SU-DHL-6 (cell line): ENCODE results near the gene CTPS1.

Experiments
- H2AFZ ChIP-seq: fragments of 200-600 bp; sonication (generic); 2 replicates; pipeline ENCODE4 v1.6.1; 2014; ENCODE audit warnings: low read depth, mild to moderate bottlenecking, moderate library complexity, mixed read lengths, antibody characterized with exemption, low read length; ENCODE audit not compliant: severe bottlenecking
- H3F3A ChIP-seq: fragments of 200-600 bp; shearing (Covaris generic); 2 replicates; pipeline ENCODE4 v1.6.0; 2016; ENCODE audit warnings: antibody characterized with exemption, mild to moderate bottlenecking; ENCODE audit not compliant: insufficient read depth
- H3K27ac ChIP-seq: fragments of 200-600 bp; sonication (generic); 2 replicates; pipeline ENCODE4 v1.5.1; 2016; ENCODE audit warnings: low read depth, mild to moderate bottlenecking, low read length, moderate library complexity, mixed read lengths
- H3K27me3 ChIP-seq: fragments of 200-600 bp; sonication (generic), shearing (Covaris generic); 2 replicates; pipeline ENCODE4 v1.6.0; 2014; ENCODE audit warnings: mild to moderate bottlenecking, low read length
- H3K36me3 ChIP-seq: fragments of 200-600 bp; sonication (generic); 2 replicates; pipeline ENCODE4 v1.6.1; 2014; ENCODE audit warnings: mild to moderate bottlenecking, low read length, mixed read lengths
- H3K4me2 ChIP-seq: fragments of 300-600, 200-600 bp; shearing (Covaris generic), sonication (generic); 2 replicates; pipeline ENCODE4 v1.6.0; 2014; ENCODE audit warnings: low read length, low read depth, mild to moderate bottlenecking; ENCODE audit not compliant: poor library complexity, severe bottlenecking
- H3K4me3 ChIP-seq: fragments of 200-600 bp; sonication (generic); 2 replicates; pipeline ENCODE4 v1.5.1; 2014; ENCODE audit warnings: antibody characterized with exemption, low read length, mild to moderate bottlenecking, mixed read lengths; ENCODE audit not compliant: insufficient read depth, poor library complexity, severe bottlenecking
- H3K79me2 ChIP-seq: fragments of 200-600 bp; sonication (generic); 2 replicates; pipeline ENCODE4 v1.6.1; 2014; ENCODE audit warnings: mild to moderate bottlenecking, low read length, moderate library complexity; ENCODE audit not compliant: insufficient read depth
- H3K9ac ChIP-seq: fragments of 200-600 bp; sonication (generic); 2 replicates; pipeline ENCODE4 v1.7.0; 2014; ENCODE audit warnings: mild to moderate bottlenecking, low read length
- H3K9me2 ChIP-seq: fragments of 200-600 bp; sonication (generic); replicated peaks from 2 replicates; pipeline ENCODE4 v1.6.1; 2014; ENCODE audit warnings: low read length; ENCODE audit not compliant: insufficient read depth
- H3K9me3 ChIP-seq: fragments of 200-600 bp; sonication (generic); 2 replicates; pipeline ENCODE4 v1.6.1; 2014; ENCODE audit warnings: low read length, mixed read lengths; ENCODE audit not compliant: insufficient read depth
- H4K20me1 ChIP-seq: fragments of 200-600 bp; sonication (generic); 2 replicates; pipeline ENCODE4 v1.6.1; 2014; ENCODE audit warnings: low read depth, mild to moderate bottlenecking, antibody characterized with exemption, low read length, moderate library complexity, mixed read lengths
- EZH2phosphoT487 ChIP-seq: fragments of 200-600 bp; sonication (generic), shearing (Covaris generic); conservative IDR thresholded peaks from 2 replicates; pipeline ENCODE4 v1.6.1; 2018; ENCODE audit warnings: mild to moderate bottlenecking, antibody characterized with exemption, low read length, moderate library complexity, mixed read lengths
- TF ChIP-seq, protein P1 (sequence below): fragments of 200-600 bp; sonication (generic); IDR thresholded peaks from one replicate; pipeline ENCODE4 v1.5.1; 2017; ENCODE audit warnings: antibody characterized with exemption, mild to moderate bottlenecking, low read length, moderate library complexity; ENCODE audit not compliant: insufficient read depth, poor library complexity, severe bottlenecking

The CTPS1 gene

GRCh38 chr1:41003640-41004220, 24.2 kb downstream of the CTPS1 start:
- TF ChIP-seq EZH2phosphoT487, result no peak
- TF ChIP-seq, protein P1, sequence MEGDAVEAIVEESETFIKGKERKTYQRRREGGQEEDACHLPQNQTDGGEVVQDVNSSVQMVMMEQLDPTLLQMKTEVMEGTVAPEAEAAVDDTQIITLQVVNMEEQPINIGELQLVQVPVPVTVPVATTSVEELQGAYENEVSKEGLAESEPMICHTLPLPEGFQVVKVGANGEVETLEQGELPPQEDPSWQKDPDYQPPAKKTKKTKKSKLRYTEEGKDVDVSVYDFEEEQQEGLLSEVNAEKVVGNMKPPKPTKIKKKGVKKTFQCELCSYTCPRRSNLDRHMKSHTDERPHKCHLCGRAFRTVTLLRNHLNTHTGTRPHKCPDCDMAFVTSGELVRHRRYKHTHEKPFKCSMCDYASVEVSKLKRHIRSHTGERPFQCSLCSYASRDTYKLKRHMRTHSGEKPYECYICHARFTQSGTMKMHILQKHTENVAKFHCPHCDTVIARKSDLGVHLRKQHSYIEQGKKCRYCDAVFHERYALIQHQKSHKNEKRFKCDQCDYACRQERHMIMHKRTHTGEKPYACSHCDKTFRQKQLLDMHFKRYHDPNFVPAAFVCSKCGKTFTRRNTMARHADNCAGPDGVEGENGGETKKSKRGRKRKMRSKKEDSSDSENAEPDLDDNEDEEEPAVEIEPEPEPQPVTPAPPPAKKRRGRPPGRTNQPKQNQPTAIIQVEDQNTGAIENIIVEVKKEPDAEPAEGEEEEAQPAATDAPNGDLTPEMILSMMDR, result peak; percentile 55
- Histone ChIP-seq H3F3A (peaks cover 22% of the 10 kb centered on the region), H3K27ac (peak overlapping the region; percentile 18; the same call in 1 of the 2 replicates), H3K9ac (no peak overlapping the region), H3K4me3 (no peak overlapping the region), H3K79me2 (peaks cover 6% of the 10 kb centered on the region; the same call in 1 of the 2 replicates), H2AFZ (no peak overlapping the region), H3K9me3 (no peaks in the 10 kb centered on the region), H3K9me2 (no peaks in the 10 kb centered on the region), H3K36me3 (peaks cover 47% of the 10 kb centered on the region), H3K27me3 (no peaks in the 10 kb centered on the region), H4K20me1 (no peaks in the 10 kb centered on the region; the same call in 1 of the 2 replicates), H3K4me2 (no peak overlapping the region)

DNA sequence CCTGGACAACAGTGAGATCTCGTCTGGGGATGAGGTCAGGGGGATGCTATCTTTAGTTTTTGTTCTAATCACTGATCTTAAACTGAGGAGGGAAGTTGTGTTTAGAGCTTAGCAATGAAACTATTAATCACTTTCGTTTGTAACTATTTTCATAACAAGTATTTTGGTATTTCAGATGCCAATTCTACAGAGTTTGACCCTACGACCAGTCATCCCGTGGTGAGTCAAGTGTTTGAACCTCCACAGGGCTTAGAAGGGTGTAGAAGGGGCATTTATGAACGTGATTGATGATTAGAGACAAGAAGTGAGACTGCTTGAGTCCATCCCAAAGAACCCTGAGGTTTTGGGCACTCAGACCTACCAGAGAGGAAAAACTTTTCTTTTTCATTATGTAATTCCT, 26.4 kb downstream of the CTPS1 start:
- H3K27me3 ChIP-seq, result no peaks in the 10 kb centered on the region
- no peak for TF ChIP-seq EZH2phosphoT487
- TF ChIP-seq, protein P1, result no peak
- H3K4me3 ChIP-seq, result no peak overlapping the region
- H3K9me2 ChIP-seq, result no peaks in the 10 kb centered on the region
- H3K36me3 ChIP-seq, result peaks cover 53% of the 10 kb centered on the region
- peaks cover 6% of the 10 kb centered on the region; the same call in 1 of the 2 replicates for H3K79me2 ChIP-seq
- H4K20me1 ChIP-seq, result no peaks in the 10 kb centered on the region; the same call in 1 of the 2 replicates
- H3K27ac ChIP-seq, result no peak overlapping the region
- H2AFZ ChIP-seq, result no peak overlapping the region
- H3K9me3 ChIP-seq, result no peaks in the 10 kb centered on the region
- peaks cover 17% of the 10 kb centered on the region for H3F3A ChIP-seq
- H3K4me2 ChIP-seq, result no peak overlapping the region
- no peak overlapping the region for H3K9ac ChIP-seq

DNA sequence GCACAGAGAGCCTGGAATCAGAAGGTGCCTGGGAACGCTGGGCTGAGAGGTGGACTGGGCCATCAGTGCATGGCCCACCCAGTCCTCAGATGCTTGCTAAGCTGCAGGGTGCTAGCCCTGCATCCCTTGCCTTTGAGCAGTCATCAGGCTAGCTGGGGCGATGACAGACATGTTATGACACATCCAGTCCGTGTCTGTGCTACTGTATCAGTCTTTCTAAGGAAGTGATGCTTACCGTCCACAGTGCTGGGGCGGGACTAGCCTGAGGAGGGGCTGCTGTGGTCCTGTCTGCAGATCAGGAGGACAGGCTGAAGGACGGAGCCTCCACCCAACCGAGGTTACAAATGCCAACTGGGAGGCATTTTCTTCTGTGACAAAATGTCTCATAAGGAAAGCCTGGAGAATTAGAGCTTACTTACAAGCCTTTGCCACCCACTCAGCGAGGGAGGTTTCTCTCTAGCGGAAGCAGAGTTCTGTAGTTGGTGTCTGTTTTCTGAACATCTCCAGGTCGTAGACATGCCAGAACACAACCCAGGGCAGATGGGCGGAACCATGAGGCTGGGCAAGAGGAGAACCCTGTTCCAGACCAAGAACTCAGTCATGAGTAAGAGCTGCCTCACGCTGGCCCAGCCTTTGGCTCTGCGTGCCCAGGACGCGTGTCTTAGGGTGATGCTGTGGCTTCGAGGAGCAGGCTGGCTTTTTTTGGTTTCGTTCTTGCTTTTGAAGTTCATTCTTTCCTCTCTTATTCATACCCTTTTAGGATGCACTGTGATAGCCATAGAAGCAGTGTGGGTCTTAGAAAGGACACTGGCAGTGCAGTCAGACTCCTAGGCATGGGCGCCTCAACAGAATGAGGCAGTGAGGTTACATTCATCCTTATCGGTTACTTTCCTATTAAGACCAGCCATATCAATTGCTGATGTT, 27.7 kb downstream of the CTPS1 start:
- Histone ChIP-seq H3K36me3 (peaks cover 57% of the 10 kb centered on the region), H2AFZ (no peak overlapping the region), H3K27ac (no peak overlapping the region), H3K4me3 (no peak overlapping the region), H3K9me2 (no peaks in the 10 kb centered on the region), H3K9me3 (no peaks in the 10 kb centered on the region), H3K27me3 (no peaks in the 10 kb centered on the region), H3K4me2 (no peak overlapping the region), H3F3A (peaks cover 12% of the 10 kb centered on the region; the same call in 1 of the 2 replicates), H3K79me2 (peaks cover 6% of the 10 kb centered on the region; the same call in 1 of the 2 replicates), H4K20me1 (no peaks in the 10 kb centered on the region), H3K9ac (no peak overlapping the region)
- TF ChIP-seq EZH2phosphoT487, result no peak
- TF ChIP-seq, protein P1, result no peak
